Gastrocnemius medialis (tissue), 4 donors: Measurements from ENCODE around the gene QPRT. TPM values are rescaled to one million over a fixed set of nuclear protein-coding genes. Genes with fewer than 3 reads are reported as not detected.
"Not testable (repeated sequence)": the region's sequence is repeated elsewhere in the genome, so short reads cannot be mapped to it uniquely, and the experiment has no call there.

Experiments
- ATAC-seq, 2 donors: fragments of 150-250 bp; one replicate each; pipeline ENCODE4 v1.9.1; 2016
- DNase-seq, 2 donors: peaks; one replicate each; pipeline ENCODE4 v3.0.0-alpha.2; 2019
- H3K27ac ChIP-seq, 4 donors: fragments of 200-600 bp; sonication (generic); 1 replicate in 1 of 4; 2 replicates in 3 of 4; pipeline ENCODE4 v1.5.1; 2016 to 2018; ENCODE audit warnings: mild to moderate bottlenecking in 2 of 4, moderate library complexity in 1 of 4
- H3K27me3 ChIP-seq, 3 donors: fragments of 200-600 bp; sonication (generic) in 2 of 3; 1 replicate in 1 of 3; 2 replicates in 2 of 3; pipeline versions ENCODE4 v1.5.1 to v1.6.0; 2016 to 2019; ENCODE audit warnings: mild to moderate bottlenecking in 1 of 3, moderate library complexity in 1 of 3
- H3K36me3 ChIP-seq, 2 donors: fragments of 200-600 bp; sonication (generic) in 1 of 2; one replicate each; pipeline ENCODE4 v1.5.1; 2017 to 2018
- H3K4me1 ChIP-seq, 2 donors: fragments of 200-600 bp; sonication (generic) in 1 of 2; one replicate each; pipeline ENCODE4 v1.5.1; 2016 to 2017; ENCODE audit warnings: mild to moderate bottlenecking in 2 of 2
- H3K4me3 ChIP-seq, 4 donors: fragments of 200-600 bp; sonication (generic) in 3 of 4; 1 replicate in 1 of 4; 2 replicates in 3 of 4; pipeline ENCODE4 v1.5.1; 2016 to 2019; ENCODE audit warnings: mild to moderate bottlenecking in 2 of 4
- H3K9me3 ChIP-seq, 3 donors: fragments of 200-600 bp; sonication (generic) in 2 of 3; 1 replicate in 1 of 3; 2 replicates in 2 of 3; pipeline ENCODE4 v1.5.1; 2016 to 2019
- CTCF ChIP-seq, 5 experiments: fragments of 450-650 bp in 3 of 5; fragments of 200-600 bp in 2 of 5; sonication (generic) in 2 of 5; IDR thresholded peaks in 4 of 5; conservative IDR thresholded peaks in 1 of 5; 1 replicate in 4 of 5; 2 replicates in 1 of 5; pipeline ENCODE4 v1.5.1; 2016 to 2019; ENCODE audit warnings: antibody characterized with exemption in 5 of 5, mild to moderate bottlenecking in 3 of 5, moderate library complexity in 3 of 5
- POLR2A ChIP-seq, 2 donors: fragments of 450-650 bp; IDR thresholded peaks; one replicate each; pipeline ENCODE4 v1.6.1; 2017; ENCODE audit warnings: antibody characterized with exemption in 2 of 2, mild to moderate bottlenecking in 2 of 2, moderate library complexity in 2 of 2
- in situ Hi-C, 4 donors: fragments of 200-750 bp; cut with MboI; loops; one replicate each; pipeline versions ENCODE4 v1.15.0 to v1.8.0; 2017; ENCODE audit warnings: low sequenced_read_pairs in 4 of 4
- intact Hi-C: fragments of 100-400 bp; cut with DNase I; formaldehyde crosslinking; loops from one replicate; pipeline ENCODE4 v1.15.1; 2023; ENCODE audit warnings: low total_unique reads
- total RNA-seq, 4 donors: library from RNA; depleted of rRNA; stranded (reverse); fragments of >200 nt; gene quantifications; one replicate each; pipeline versions ENCODE4 v1.1.0 to v1.2.3, GENCODE V29; 2016

The QPRT gene
- total RNA-seq, 4 donors from 2014 or later = 0.78 to 2.5 (median 1.5) TPM

DNA sequence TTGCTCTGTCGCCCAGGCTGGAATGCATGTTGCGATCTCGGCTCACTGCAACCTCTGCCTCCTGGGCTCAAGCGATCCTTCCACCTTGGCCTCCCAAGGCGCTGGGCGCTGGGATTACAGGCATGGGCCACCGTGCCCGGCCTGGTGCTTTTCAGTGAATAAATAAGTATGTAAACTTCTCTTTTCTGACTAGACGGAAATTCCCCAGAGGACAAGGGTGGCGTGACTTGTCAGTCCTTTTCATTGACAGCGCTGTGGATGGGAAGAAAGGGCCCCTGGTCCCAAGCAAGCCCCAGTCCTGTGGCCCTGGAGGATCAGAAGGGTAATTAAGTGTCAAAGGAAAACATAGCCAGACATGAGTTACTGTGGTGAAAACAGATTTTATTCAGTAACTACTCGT is 25.5 kb upstream of the QPRT start:
- Histone ChIP-seq H3K4me3 (no peak overlapping the region), H3K36me3 (no peaks in the 10 kb centered on the region), H3K4me1 (no peaks in the 10 kb centered on the region), H3K9me3 (no peaks in the 10 kb centered on the region), H3K27me3 (no peaks in the 10 kb centered on the region), H3K27ac (no peak overlapping the region)
- in situ Hi-C loops (no loop called here), intact Hi-C loops (no loop called here)
- TF ChIP-seq POLR2A (IDR thresholded peaks at IDR 0.05) (no peak), CTCF (IDR thresholded peaks at IDR 0.05 in 4 of 5, conservative IDR thresholded peaks at IDR 0.05 in 1 of 5) (no peak)
- ATAC-seq (no peak), DNase-seq (no peak)

DNA sequence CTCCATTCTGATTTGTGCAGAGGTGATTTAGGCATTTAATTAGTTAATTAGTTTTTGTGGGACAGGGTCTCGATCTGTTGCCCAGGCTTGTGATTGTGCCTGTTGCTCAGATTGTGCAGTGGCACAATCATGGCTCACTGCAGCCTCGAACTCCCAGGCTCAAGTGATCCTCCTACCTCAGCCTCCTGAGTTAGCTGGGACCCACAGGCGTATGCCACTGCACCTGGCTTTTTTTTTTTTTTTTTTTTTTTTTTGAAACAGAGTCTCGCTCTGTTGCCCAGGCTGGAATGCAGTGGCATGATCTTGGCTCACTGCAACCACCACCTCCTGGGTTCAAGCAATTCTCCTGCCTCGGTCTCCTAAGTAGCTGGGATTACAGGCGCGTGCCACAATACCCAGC is 25.1 kb upstream of the QPRT start:
- H3K27me3 ChIP-seq, intact Hi-C loops, H3K4me1 ChIP-seq, H3K4me3 ChIP-seq, H3K27ac ChIP-seq, in situ Hi-C loops, ATAC-seq, H3K36me3 ChIP-seq, DNase-seq, H3K9me3 ChIP-seq: not testable (repeated sequence)

DNA sequence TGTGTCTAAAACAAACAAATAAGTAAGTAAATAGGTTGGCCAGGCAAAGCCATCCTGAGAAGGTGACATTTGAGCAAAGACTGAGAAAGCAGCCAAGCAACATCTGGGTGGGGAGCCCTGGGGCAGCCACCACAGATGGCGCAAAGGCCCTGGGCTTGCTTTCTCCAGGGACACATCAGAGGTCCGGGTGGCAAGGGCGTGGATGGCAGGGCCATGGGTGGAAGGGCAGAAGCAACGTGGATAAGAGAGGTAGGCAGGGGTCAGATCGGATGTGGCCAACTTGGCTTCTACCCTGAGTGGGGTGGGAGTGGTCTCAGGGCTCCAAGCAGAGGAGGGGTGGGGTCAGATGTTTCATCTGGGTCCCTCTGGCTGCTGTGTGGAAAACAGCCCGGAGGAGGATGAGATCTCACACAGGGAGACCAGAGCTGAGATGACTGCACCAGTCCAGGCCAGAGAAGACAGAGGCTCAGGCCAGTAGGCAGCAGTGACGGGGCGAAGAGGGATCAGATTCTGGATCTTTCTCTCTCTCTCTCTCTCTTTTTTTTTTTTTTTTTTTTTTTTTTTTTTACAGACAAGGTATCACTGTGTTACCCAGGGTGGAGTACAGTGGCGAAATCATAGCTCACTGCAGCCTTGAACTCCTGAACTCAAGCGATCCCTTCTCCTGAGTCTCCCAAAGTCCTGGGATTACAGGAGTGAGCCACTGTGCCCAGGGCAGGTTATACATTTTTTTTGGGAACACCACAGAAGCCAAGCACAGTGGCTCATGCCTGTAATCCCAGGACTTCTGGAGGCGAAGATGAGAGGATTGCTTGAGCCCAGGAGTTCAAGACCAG is 22.1 kb upstream of the QPRT start:
- in situ Hi-C loops (no loop called here), intact Hi-C loops (no loop called here)
- Histone ChIP-seq H3K36me3 (no peaks in the 10 kb centered on the region), H3K9me3 (no peaks in the 10 kb centered on the region), H3K4me1 (no peaks in the 10 kb centered on the region), H3K27me3 (no peaks in the 10 kb centered on the region), H3K27ac (no peak overlapping the region), H3K4me3 (no peak overlapping the region)
- DNase-seq (no peak), ATAC-seq (no peak)
- TF ChIP-seq POLR2A (IDR thresholded peaks at IDR 0.05) = no peak
- TF ChIP-seq CTCF (IDR thresholded peaks at IDR 0.05 in 4 of 5, conservative IDR thresholded peaks at IDR 0.05 in 1 of 5) = no peak

DNA sequence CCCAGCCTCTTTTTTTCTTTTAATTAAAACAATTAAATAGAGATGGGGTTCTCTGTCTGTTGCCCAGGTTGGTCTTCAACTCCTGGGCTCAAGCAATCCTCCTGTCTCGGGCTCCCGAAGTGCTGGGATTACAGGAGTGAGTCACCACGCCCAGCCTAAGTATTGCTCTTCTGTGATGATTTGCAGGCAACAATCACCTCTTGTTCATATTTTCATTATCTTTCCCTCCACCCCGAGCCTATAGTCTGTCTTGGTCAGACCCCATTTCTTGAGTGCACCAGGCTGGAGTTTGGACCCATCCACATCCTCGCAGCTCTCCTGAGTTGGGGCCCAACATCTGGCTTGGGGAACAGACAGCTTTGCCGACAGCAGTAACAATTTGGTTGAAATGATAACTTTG is 20.3 kb upstream of the QPRT start:
- Histone ChIP-seq H3K27ac (no peak overlapping the region), H3K4me1 (no peaks in the 10 kb centered on the region), H3K9me3 (no peaks in the 10 kb centered on the region), H3K4me3 (no peak overlapping the region), H3K36me3 (no peaks in the 10 kb centered on the region), H3K27me3 (no peaks in the 10 kb centered on the region)
- in situ Hi-C loops (no loop called here), intact Hi-C loops (no loop called here)
- DNase-seq = no peak
- TF ChIP-seq CTCF (IDR thresholded peaks at IDR 0.05 in 4 of 5, conservative IDR thresholded peaks at IDR 0.05 in 1 of 5) (no peak), POLR2A (IDR thresholded peaks at IDR 0.05) (no peak)
- no peak for ATAC-seq

DNA sequence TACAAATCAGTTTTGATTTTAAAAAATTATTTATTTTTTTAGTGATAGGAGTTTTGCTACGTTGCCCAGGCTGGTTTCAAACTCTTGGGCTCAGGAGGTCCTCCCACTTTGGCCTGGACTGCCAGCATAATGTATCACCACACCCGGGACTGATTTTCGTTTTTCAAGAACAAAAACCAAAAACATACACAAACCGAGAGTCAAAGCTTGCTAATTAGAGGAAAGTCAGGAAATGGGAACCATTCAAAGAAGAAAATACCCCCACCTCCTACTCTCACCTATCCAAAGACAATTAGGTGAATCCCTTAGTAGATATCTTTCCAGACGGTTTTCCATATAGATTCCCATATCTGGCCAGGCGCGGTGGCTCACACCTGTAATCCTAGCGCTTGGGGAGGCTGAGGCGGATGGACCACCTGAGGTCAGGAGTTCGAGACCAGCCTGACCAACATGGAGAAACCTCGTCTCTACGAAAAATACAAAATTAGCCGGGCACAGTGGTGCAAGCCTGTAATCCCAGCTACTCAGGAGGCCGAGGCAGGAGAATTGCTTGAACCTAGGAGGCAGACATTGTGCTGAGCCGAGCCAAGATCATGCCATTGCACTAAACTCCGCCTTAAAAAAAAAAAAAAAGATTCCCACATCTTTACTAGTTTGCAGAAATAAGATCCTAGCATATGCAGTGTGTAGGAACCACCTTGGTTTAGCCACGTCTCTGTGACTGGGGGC is 16.8 kb upstream of the QPRT start:
- H3K4me1 ChIP-seq = no peaks in the 10 kb centered on the region
- H3K36me3 ChIP-seq = no peaks in the 10 kb centered on the region
- intact Hi-C loops (no loop called here), in situ Hi-C loops (no loop called here)
- ATAC-seq (no peak), DNase-seq (no peak)
- no peak overlapping the region for H3K4me3 ChIP-seq
- no peak for TF ChIP-seq POLR2A (IDR thresholded peaks at IDR 0.05)
- TF ChIP-seq CTCF (IDR thresholded peaks at IDR 0.05 in 4 of 5, conservative IDR thresholded peaks at IDR 0.05 in 1 of 5) = no peak
- no peak overlapping the region for H3K27ac ChIP-seq
- no peaks in the 10 kb centered on the region for H3K27me3 ChIP-seq
- H3K9me3 ChIP-seq = no peaks in the 10 kb centered on the region
